NCI-H82 (cell line): ENCODE data around the gene SOWAHB.

ENCODE experiments used
- DNase-seq: peaks from one replicate; lab custom pipeline; 2025; lab: John Stamatoyannopoulos, UW

Gene SOWAHB

GRCh38 chr4:76850010-76850441, 47.9 kb downstream of the SOWAHB start:
- no peak for DNase-seq
